HCT116 (cell line): ENCODE data around the gene KRT38. TPM values are rescaled to one million over a fixed set of nuclear protein-coding genes. Genes with fewer than 3 reads are reported as not detected.
A peak's percentile ranks its signal among the peaks of the same experiment; 100 is the strongest.

Source experiments
- ATAC-seq: fragments of 200-7000 bp; cut with Tn5 transposase; 2 replicates; pipeline ENCODE4 v1.9.1; 2020; ENCODE audit warnings: mild to moderate bottlenecking, moderate library complexity
- BruUV-seq: library from RNA; stranded (reverse); fragments of 400-500 nt; replicated peaks from 2 replicates; lab custom pipeline; 2021; lab: Mats Ljungman, UMichigan
- CTCF ChIA-PET: fragments of 300-600 bp; sonication (Branson Sonifier 250); formaldehyde crosslinking; loops from one replicate; lab custom pipeline; 2021; ENCODE audit warnings: antibody characterized with exemption; lab: Charles Lee
- POLR2A ChIA-PET: fragments of 300-600, 350-600 bp; sonication (Branson Sonifier 250); formaldehyde crosslinking; loops from one replicate; lab custom pipeline; 2021; ENCODE audit warnings: antibody characterized with exemption; lab: Charles Lee
- RAD21 ChIA-PET, 2 experiments: fragments of 300-600 bp; sonication (Branson Sonifier 250); formaldehyde crosslinking; loops; one replicate each; lab custom pipeline; 2023; ENCODE audit warnings: low total read pairs in 2 of 2; ENCODE audit not compliant: uncharacterized antibody in 2 of 2, unreplicated experiment in 2 of 2, low non-redundant PET in 1 of 2; lab: Charles Lee
- DNase-seq: peaks from one replicate; pipeline ENCODE4 v3.0.0-alpha.2; 2010; ENCODE audit warnings: low read depth, low spot score
- H2AFZ ChIP-seq: fragments of 200-600 bp; shearing (Covaris generic), sonication (generic); 2 replicates; pipeline ENCODE4 v1.6.1; 2017; ENCODE audit warnings: low read depth, mixed run types, mixed read lengths, antibody characterized with exemption, low read length; ENCODE audit not compliant: poor library complexity, severe bottlenecking
- H3K27ac ChIP-seq: 2 replicates; pipeline ENCODE4 v1.5.1; 2012; ENCODE audit warnings: low read depth, low read length
- H3K27me3 ChIP-seq: fragments of 200-600 bp; sonication (generic); 2 replicates; pipeline ENCODE4 v1.6.1; 2016; ENCODE audit warnings: mixed run types, low read length, mixed read lengths; ENCODE audit not compliant: insufficient read depth
- H3K36me3 ChIP-seq, 2 experiments: fragments of 200-500 bp in 1 of 2; fragments of 200-600 bp in 1 of 2; sonication (Bioruptor generic) in 1 of 2; sonication (generic) in 1 of 2; 2 replicates each; pipeline versions ENCODE4 v1.5.1 to v1.6.1; 2014 to 2016; ENCODE audit warnings: low read length in 2 of 2, inconsistent platforms in 1 of 2, mixed read lengths in 1 of 2, mixed run types in 1 of 2; ENCODE audit not compliant: insufficient read depth in 2 of 2, control insufficient read depth in 1 of 2
- H3K4me1 ChIP-seq, 2 experiments: fragments of 200-600 bp in 1 of 2; sonication (generic) in 1 of 2; 2 replicates each; pipeline versions ENCODE4 v1.5.1 to v1.6.1; 2012 to 2017; ENCODE audit warnings: low read length in 2 of 2, inconsistent platforms in 1 of 2, mild to moderate bottlenecking in 1 of 2, mixed read lengths in 1 of 2, mixed run types in 1 of 2, moderate library complexity in 1 of 2; ENCODE audit not compliant: insufficient read depth in 2 of 2, control insufficient read depth in 1 of 2
- H3K4me2 ChIP-seq: fragments of 200-600 bp; sonication (generic); 2 replicates; pipeline ENCODE4 v1.6.1; 2017; ENCODE audit warnings: mixed run types, low read length, mixed read lengths
- H3K4me3 ChIP-seq, 2 experiments: fragments of 200-600 bp in 1 of 2; sonication (generic) in 1 of 2; replicated peaks in 1 of 2; 2 replicates each; pipeline ENCODE4 v1.5.1; 2011 to 2016; ENCODE audit warnings: low read length in 2 of 2, control low read depth in 1 of 2, low read depth in 1 of 2, mild to moderate bottlenecking in 1 of 2, mixed read lengths in 1 of 2, mixed run types in 1 of 2
- H3K79me2 ChIP-seq: fragments of 200-600 bp; sonication (generic); 2 replicates; pipeline ENCODE4 v1.6.1; 2017; ENCODE audit warnings: mild to moderate bottlenecking, mixed run types, low read length, moderate library complexity, mixed read lengths; ENCODE audit not compliant: insufficient read depth
- H3K9ac ChIP-seq: fragments of 200-600 bp; sonication (generic); 2 replicates; pipeline ENCODE4 v1.6.1; 2016; ENCODE audit warnings: low read length, mixed read lengths
- H3K9me2 ChIP-seq: fragments of 200-600 bp; sonication (generic), shearing (Covaris generic); 2 replicates; pipeline ENCODE4 v1.6.1; 2017; ENCODE audit warnings: mixed run types, mild to moderate bottlenecking, moderate library complexity; ENCODE audit not compliant: insufficient read depth
- H3K9me3 ChIP-seq, 2 experiments: fragments of 200-500 bp in 1 of 2; fragments of 200-600 bp in 1 of 2; sonication (Bioruptor generic) in 1 of 2; sonication (generic) in 1 of 2; 2 replicates each; pipeline ENCODE4 v1.6.1; 2014 to 2017; ENCODE audit warnings: low read length in 2 of 2, mixed read lengths in 2 of 2, inconsistent platforms in 1 of 2, low read depth in 1 of 2, mild to moderate bottlenecking in 1 of 2, mixed run types in 1 of 2, moderate library complexity in 1 of 2; ENCODE audit not compliant: control insufficient read depth in 1 of 2, insufficient read depth in 1 of 2
- H4K20me1 ChIP-seq: fragments of 200-600 bp; sonication (generic), shearing (Covaris generic); 2 replicates; pipeline ENCODE4 v1.6.1; 2017; ENCODE audit warnings: mixed run types, mild to moderate bottlenecking, moderate library complexity; ENCODE audit not compliant: insufficient read depth
- CEBPB ChIP-seq: IDR thresholded peaks from 2 replicates; pipeline ENCODE4 v1.6.1; 2012; ENCODE audit warnings: low read depth
- ELF1 ChIP-seq: IDR thresholded peaks from 2 replicates; pipeline ENCODE4 v1.6.1; 2012; ENCODE audit warnings: low read depth, borderline replicate concordance
- EZH2 ChIP-seq: fragments of 200-600 bp; sonication (generic); IDR thresholded peaks from 2 replicates; pipeline ENCODE4 v1.6.1; 2017; ENCODE audit warnings: antibody characterized with exemption, mixed run types
- RAD21 ChIP-seq: IDR thresholded peaks from 2 replicates; pipeline ENCODE4 v1.6.1; 2012; ENCODE audit warnings: low read depth, mild to moderate bottlenecking
- TCF7L2 ChIP-seq: IDR thresholded peaks from 2 replicates; pipeline ENCODE4 v1.7.0; 2011; ENCODE audit warnings: borderline replicate concordance, inconsistent platforms; ENCODE audit not compliant: insufficient read depth, insufficient read length; ENCODE audit errors: extremely low read depth
- ZNF274 ChIP-seq: fragments of 200-500 bp; sonication (Bioruptor generic); IDR thresholded peaks from 2 replicates; pipeline ENCODE4 v1.6.1; 2014; ENCODE audit warnings: mild to moderate bottlenecking, low read depth, low read length, inconsistent platforms
- intact Hi-C: fragments of 100-400 bp; cut with micrococcal nuclease; formaldehyde crosslinking; loops from 2 replicates; pipeline ENCODE4 v1.10.0; 2022
- total RNA-seq: library from RNA; stranded (reverse); gene quantifications from one replicate; pipeline ENCODE4 v1.2.1, GENCODE V29; 2021; ENCODE audit not compliant: unreplicated experiment
- TF ChIP-seq, protein P1 (sequence below), 3 experiments: fragments of 200-600 bp in 1 of 3; sonication (generic) in 1 of 3; IDR thresholded peaks in 2 of 3; conservative IDR thresholded peaks in 1 of 3; 2 replicates each; pipeline ENCODE4 v1.5.1; 2012 to 2017; ENCODE audit warnings: low read depth in 2 of 3, low read length in 2 of 3, antibody characterized with exemption in 1 of 3, borderline replicate concordance in 1 of 3, control low read depth in 1 of 3, mild to moderate bottlenecking in 1 of 3, mixed read lengths in 1 of 3, mixed run types in 1 of 3, moderate library complexity in 1 of 3; ENCODE audit not compliant: insufficient read depth in 1 of 3
- TF ChIP-seq, protein P2 (sequence below): IDR thresholded peaks from 2 replicates; pipeline ENCODE4 v1.6.1; 2012

Gene KRT38
- total RNA-seq, 1 experiment from 2014 or later = not detected

DNA sequence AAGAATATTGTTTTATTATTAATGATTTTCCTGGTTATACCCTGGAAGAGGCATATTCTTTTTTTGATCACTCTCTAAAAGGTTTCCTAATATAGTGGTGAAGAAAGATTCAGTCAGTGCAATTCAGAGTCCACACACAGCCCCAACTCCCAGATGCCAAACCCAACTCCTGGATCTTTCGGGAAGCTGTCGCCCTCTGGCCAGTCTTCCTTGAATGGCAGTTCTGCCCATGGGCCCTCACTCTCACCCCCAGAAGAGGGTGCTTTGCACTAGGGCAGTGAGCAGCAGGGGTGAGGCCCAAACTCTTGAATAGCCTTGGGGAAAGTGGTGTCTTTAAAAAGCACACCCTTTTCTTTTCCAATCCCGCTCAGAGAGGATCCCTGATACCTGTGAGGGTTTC is 15.4 kb upstream of the KRT38 start:
- peak; percentile 55; the same call in 1 of the 2 replicates for ATAC-seq

DNA sequence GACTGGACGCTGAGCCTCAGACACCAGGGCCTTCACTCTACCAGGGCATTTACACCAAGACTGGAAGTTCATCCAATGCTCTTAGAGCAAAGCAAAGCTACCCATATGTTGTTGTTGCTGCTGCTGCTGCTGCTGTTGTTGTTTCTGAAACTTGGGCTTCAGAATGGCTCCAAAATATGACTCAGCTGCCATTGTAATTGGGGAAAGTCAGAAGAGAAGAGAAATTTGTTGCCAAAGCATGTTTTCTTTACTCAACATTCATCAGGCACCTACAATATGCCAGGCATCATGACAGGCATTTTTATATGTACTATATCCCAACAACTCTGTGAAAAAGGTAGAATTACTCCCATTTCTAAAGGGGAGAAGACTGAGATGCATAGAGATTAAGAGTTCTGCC is 14.5 kb upstream of the KRT38 start:
- CTCF ChIA-PET = no interaction called here
- H3K27me3 ChIP-seq = no peaks in the 10 kb centered on the region
- no peak for ATAC-seq
- H2AFZ ChIP-seq = no peak overlapping the region
- no peak for DNase-seq
- no peak overlapping the region for H3K27ac ChIP-seq
- no peaks in the 10 kb centered on the region for H3K9me3 ChIP-seq
- H3K4me2 ChIP-seq = no peak overlapping the region
- TF ChIP-seq EZH2 (no peak), CEBPB (no peak), ZNF274 (no peak), ELF1 (no peak), TCF7L2 (no peak)
- TF ChIP-seq, protein P1, sequence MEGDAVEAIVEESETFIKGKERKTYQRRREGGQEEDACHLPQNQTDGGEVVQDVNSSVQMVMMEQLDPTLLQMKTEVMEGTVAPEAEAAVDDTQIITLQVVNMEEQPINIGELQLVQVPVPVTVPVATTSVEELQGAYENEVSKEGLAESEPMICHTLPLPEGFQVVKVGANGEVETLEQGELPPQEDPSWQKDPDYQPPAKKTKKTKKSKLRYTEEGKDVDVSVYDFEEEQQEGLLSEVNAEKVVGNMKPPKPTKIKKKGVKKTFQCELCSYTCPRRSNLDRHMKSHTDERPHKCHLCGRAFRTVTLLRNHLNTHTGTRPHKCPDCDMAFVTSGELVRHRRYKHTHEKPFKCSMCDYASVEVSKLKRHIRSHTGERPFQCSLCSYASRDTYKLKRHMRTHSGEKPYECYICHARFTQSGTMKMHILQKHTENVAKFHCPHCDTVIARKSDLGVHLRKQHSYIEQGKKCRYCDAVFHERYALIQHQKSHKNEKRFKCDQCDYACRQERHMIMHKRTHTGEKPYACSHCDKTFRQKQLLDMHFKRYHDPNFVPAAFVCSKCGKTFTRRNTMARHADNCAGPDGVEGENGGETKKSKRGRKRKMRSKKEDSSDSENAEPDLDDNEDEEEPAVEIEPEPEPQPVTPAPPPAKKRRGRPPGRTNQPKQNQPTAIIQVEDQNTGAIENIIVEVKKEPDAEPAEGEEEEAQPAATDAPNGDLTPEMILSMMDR (IDR thresholded peaks at IDR 0.05 in 2 of 3, conservative IDR thresholded peaks at IDR 0.05 in 1 of 3; ENCODE audit: borderline replicate concordance in 1 of 3, insufficient read depth in 1 of 3, low read depth in 2 of 3, low read length in 2 of 3) = no peak
- intact Hi-C loops = no loop called here
- H3K36me3 ChIP-seq = no peaks in the 10 kb centered on the region
- no peak overlapping the region for H3K9ac ChIP-seq
- no TSS peak for BruUV-seq
- no peaks in the 10 kb centered on the region for H3K79me2 ChIP-seq
- H3K4me3 ChIP-seq = no peak overlapping the region
- RAD21 ChIA-PET = no interaction called here
- H3K9me2 ChIP-seq = no peaks in the 10 kb centered on the region
- H3K4me1 ChIP-seq = peaks cover 2 to 17% of the 10 kb centered on the region in 2 experiments; a peak in 2 of 4 replicates
- POLR2A ChIA-PET = no interaction called here
- no peaks in the 10 kb centered on the region for H4K20me1 ChIP-seq

More for the DNA sequence above, 15.4 kb upstream of the KRT38 start:
- no peak for DNase-seq
- ChIA-PET RAD21 (no interaction called here), CTCF (no interaction called here), POLR2A (no interaction called here)
- no peaks in the 10 kb centered on the region for H3K36me3 ChIP-seq
- no peak overlapping the region for H3K27ac ChIP-seq
- peaks cover 2 to 14% of the 10 kb centered on the region in 2 experiments; a peak in 2 of 4 replicates for H3K4me1 ChIP-seq
- no TSS peak for BruUV-seq
- H3K9me3 ChIP-seq = no peaks in the 10 kb centered on the region
- H2AFZ ChIP-seq = no peak overlapping the region
- 0 out of 2 replicates have a peak, but pooled peaks have one; percentile 21 for TF ChIP-seq RAD21
- TF ChIP-seq, protein P2, sequence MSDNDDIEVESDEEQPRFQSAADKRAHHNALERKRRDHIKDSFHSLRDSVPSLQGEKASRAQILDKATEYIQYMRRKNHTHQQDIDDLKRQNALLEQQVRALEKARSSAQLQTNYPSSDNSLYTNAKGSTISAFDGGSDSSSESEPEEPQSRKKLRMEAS = no peak
- TF ChIP-seq, protein P1 (IDR thresholded peaks at IDR 0.05 in 2 of 3, conservative IDR thresholded peaks at IDR 0.05 in 1 of 3; ENCODE audit: borderline replicate concordance in 1 of 3, insufficient read depth in 1 of 3, low read depth in 2 of 3, low read length in 2 of 3) = peak in 2 of 3 experiments; percentile 11 to 22; a peak in 3 of 6 replicates
- H3K9me2 ChIP-seq = no peaks in the 10 kb centered on the region
- intact Hi-C loops = no loop called here
- no peak overlapping the region for H3K4me3 ChIP-seq
- no peaks in the 10 kb centered on the region for H3K27me3 ChIP-seq
- H3K4me2 ChIP-seq = no peak overlapping the region
- H3K79me2 ChIP-seq = no peaks in the 10 kb centered on the region
- no peak overlapping the region for H3K9ac ChIP-seq
- no peaks in the 10 kb centered on the region for H4K20me1 ChIP-seq
